ENCODE measurements around the gene SNX8.
"Not testable (repeated sequence)": the region's sequence is repeated elsewhere in the genome, so short reads cannot be mapped to it uniquely, and the experiment has no call there.

The SNX8 gene

DNA sequence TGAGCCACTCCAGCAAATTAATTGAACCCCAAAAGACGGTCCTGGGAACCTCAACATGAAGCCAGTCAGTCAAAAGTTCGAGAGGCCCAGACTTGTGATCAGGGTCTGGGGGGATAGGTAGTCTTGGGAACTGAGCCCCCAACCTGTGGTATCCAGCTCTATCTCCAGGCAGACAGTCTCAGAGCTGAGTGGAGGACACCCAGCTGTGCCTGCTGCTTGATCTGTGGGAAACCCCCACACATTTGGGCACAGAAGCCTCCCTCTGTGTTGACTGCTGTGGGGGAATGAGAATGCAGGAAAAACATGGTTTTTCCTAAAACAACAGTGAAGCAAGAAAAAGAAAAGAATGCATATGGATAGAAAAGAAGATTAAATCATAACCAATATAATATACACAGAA, 16.3 kb upstream of the SNX8 start:
- no peak for DNase-seq (ENCODE audit: low read depth in 1 of 2, low spot score in 1 of 2)

DNA sequence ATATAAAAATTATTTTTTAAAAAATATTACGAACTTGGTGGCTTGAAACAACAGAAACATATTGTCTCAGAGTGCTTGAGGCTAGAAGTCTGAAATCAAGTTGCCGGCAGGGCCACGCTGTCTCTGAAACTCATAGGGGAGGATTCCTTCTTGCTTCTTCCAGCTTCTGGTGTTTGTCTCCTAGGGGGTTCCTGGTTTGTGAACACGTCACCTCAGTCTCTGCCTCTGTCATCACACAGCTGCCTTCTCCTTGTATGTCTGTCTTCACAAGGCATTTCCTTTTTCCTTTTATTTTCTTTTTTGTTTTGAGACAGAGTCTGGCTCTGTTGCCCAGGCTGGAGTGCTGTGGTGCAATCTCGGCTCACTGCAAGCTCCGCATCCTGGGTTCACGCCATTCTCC, 12.7 kb upstream of the SNX8 start:
- DNase-seq (ENCODE audit: low read depth in 1 of 2, low spot score in 1 of 2), result no peak

DNA sequence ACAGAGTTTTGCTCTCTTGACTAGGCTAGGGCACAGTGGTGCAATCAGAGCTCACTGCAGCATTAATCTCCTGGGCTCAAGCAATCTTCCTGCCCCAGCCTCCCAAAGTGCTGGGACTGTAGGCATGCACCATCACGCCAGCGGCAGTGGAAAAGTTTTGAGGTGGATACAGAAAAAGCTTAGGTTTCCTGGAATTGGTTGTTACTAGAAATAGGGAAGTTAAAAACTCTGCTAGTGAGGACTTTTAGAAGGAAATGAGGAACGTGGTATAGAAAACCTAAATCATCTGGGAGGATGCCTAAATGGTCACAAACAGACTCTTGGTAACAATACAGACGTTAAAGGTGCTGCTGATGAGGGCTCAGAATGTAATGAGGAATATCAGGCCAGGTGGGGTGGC, 10.9 kb upstream of the SNX8 start:
- DNase-seq (ENCODE audit: low read depth in 1 of 2, low spot score in 1 of 2), result no peak

DNA sequence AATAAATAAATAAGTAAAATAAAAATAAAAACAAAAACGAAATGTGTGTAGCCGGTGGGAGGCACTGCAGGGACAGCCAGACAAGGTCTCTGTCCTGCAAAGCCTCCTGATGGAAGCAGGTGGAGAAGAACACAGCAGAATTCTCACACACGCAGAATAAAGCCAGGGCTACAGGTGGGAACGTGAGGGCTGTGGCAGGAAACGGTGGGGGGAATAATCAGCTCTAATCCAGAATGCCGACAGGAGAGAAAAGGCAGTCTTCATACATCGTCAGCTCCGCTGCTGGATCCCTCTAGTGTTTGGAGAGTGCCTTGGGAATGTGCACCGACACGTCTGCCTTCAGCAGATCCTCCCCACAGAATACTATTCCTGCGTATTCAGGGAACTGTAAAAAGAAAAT, 6.8 kb upstream of the SNX8 start:
- DNase-seq (ENCODE audit: low read depth in 1 of 2, low spot score in 1 of 2), result no peak

DNA sequence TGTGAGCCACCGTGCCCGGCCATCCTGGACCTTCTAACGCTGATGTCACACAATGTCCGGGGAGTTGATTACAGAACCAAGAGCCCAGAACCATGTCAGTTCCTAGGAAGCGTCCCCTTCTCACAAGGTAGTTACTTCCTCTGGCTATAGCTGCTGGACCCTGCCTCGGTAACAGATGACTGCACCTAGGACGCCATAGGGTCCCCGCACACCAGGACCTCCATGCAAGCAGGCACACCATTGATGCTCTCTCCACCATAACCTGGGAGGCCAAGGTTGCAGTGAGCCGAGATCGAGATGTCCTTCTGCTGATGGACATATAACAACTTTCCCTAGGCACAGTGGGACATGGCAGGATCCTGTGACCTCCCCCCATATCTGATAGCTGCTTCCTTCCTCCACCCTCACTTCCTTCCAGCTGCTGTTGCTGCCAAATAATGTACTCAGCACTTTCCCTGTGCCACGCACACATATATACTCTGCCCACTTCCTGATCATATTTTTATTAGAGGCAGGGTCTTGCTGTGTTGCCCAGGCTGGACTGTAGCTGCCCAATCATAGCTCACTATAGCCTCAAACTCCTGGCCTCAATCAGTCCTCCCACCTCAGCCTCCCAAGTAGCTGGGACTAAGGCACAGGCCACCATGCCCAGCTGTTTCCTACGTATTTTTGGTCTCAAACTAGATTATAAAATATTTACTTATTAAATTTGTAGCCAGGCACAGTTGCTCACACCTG, 3.5 kb upstream of the SNX8 start:
- DNase-seq (ENCODE audit: low read depth in 1 of 2, low spot score in 1 of 2), result no peak

DNA sequence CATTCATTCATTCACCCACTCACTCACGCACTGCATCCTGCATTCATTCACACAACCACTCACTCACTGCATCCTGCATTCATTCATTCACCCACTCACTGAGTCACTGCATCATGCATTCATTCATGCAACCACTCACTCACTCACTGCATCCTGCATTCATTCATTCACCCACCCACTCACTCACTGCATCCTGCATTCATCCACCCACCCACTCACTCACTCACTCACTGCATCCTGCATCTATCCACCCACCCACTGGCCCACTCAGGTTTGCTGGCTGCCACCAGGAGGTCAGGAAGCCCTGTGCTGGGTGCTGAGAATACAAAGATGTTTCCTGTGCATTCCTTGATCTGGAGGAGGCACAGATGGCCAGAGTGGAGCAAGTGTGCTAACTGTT, 2.3 kb upstream of the SNX8 start:
- no peak for DNase-seq (ENCODE audit: low read depth in 1 of 2, low spot score in 1 of 2)

DNA sequence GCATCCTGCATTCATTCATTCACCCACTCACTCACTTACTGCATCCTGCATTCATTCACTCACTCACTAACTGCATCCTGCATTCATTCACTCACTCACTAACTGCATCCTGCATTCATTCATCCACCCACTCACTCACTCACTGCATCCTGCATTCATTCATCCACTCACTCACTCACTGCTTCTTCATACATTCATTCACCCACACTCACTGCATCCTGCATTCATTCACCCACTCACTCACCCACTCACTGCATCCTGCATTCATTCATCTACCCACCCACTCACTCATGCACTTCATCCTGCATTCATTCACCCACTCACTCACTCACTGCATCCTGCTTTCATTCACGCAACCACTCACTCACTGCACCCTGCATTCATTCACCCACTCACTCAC, 1.5 kb upstream of the SNX8 start:
- no peak for DNase-seq (ENCODE audit: low read depth in 1 of 2, low spot score in 1 of 2)

DNA sequence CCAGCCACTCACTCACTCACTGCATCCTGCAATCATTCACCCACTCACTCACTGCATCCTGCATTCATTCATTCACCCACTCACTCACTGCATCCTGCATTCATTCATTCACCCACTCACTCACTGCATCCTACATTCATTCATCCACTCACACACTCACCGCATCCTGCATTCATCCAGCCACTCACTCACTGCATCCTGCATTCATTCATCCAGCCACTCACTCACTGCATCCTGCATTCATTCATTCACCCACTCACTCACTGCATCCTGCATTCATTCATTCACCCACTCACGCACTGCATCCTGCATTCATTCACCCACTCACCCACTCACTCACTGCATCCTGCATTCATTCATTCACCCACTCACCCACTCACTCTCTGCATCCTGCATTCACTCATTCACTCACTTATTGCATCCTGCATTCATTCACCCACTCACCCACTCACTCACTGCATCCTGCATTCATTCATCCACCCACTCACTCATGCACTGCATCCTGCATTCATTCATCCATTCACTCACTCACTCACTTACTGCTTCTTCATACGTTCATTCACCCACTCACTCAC, 802 bp upstream of the SNX8 start:
- DNase-seq (ENCODE audit: low read depth in 1 of 2, low spot score in 1 of 2), result not testable (repeated sequence)

DNA sequence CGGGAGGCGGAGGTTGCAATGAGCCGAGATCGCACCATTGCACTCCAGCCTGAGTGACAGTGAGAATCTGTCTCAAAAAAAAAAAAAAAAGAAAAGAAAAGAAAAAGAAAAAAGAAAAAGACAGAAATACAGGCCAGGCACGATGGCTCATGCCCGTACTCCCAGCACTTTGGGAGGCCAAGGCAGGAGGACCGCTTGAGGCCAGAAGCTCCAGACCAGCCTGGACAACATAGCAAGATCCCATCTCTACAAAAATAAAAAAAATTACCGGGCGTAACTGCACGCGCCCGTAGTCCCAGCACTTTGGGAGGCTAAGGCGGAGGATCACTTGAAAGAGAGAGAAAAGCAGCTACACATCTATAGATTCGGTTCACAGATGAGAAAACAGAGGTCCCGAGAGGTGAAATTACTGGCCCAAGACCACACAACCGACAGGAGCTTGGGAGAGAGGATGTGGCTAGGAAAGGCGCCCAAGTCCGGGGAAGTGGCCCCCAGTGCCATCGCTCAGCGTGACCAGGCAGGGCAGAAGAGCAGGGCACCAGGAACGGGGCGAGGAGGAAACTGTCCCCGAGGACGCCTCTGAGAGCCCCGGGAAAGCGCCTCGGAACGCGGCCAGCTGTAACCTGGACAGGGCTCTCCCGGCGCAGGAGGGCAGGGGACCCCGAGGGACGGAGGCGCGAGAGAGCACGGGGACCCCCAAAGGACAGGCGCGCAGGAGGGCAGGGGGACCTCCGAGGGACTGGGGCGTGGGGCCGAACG, 612 bp downstream of the SNX8 start:
- DNase-seq (ENCODE audit: low read depth in 1 of 2, low spot score in 1 of 2), result no peak

DNA sequence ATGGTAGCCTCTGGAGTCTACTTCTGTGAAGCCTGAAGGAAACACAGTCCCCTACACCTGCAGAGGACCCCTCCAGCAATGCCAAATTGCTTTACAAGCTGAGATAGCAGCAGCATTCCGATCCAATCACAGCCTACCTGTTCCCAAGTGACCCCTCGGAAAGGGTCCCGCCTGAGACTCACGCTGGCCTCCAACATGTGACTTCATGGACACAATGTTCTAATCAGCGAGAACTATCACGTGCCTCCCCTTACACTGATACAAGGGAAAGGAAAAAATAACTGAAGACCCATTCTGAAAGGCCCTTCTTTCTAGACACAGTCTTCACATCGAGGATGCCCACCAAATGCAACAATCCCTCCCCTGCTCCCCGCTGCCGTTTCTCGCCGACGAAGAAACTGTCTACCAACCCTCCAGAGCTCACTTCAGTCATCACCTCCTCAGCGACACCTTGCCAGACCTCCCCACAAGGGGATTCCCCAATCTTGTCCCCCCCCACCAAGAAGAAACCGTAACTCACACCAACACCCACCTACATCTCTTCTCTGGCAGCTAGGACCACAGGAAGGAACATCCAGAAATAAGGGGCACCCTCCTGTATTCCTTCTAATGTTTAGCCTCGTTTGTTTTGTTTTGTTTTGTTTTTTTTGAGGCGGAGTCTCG, 1.8 kb downstream of the SNX8 start:
- no peak for DNase-seq (ENCODE audit: low read depth in 1 of 2, low spot score in 1 of 2)

DNA sequence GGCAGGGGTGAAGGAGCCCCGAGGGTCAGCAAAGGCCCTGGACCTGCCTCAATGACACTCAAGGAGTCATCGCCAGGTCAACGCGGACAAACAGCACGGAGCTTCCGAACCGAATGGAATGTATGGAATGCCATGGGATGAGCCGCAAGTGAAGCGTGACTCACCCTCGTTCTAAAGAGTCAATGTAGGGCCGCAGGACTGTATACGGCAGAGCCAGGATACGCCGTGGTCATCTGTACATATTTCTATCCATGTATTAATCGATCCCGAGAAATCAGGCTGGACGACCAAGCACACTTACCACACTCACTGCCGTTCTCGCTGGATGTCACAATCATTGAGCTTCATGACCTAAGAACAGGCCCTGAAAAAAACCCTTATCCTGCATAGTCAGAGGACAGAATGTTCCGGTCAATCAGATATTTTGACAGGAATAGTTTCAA, 4.3 kb downstream of the SNX8 start:
- DNase-seq (ENCODE audit: low read depth in 1 of 2, low spot score in 1 of 2), result no peak

DNA sequence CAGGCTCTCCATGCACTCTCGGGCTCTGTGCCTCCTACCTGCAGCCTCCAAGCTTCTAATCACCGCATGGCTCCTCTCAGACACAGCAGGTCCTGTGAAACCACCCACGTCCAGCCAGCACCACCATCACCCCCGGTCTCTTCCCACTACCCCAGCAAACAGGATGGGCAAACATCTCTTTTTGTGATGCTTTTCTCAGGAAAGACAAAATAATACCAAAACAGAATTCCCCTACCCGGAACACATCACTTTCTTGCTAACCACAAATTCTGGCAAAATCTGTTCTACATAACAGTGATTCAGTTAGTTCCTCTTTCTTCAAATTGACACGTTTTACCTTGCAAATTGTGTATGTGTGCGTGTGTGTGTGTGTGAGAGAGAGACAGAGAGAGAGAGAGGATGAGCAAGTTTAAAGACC, 6.5 kb downstream of the SNX8 start:
- no peak for DNase-seq (ENCODE audit: low read depth in 1 of 2, low spot score in 1 of 2)

DNA sequence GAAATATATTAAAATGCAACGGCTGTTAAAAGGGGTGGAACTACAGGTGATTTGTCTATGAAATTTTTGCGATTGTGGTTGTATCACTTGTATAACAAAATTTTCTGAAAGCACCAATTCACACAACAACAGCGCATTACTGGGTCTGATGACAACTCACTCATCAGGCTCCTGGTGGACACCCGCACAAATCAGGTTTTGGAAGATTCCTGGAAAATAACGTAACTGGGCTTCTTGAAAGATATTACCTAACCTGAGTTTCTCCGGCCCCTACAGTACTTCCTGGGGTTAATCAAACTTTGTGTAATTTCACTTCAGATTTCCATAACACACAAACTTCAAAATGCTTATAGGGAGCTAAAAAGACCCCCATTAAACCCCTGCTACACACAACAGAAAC, 7.6 kb downstream of the SNX8 start:
- no peak for DNase-seq (ENCODE audit: low read depth in 1 of 2, low spot score in 1 of 2)

DNA sequence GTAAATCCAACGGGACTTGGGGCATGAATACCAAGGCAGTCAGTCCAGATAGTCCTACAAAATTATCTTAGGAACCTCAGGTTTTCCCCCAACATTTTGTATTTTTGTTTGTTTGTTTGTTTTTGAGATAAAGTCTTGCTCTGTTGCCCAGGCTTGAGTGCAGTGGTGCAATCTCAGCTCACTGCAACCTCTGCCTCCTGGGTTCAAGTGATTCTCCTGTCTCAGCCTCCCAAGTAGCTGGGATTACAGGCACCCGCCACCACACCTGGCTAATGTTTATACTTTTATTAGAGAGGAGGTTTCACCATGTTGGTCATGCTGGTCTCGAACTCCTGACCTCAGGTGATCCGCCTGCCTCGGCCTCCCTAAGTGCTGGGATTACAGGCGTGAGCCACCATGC, 9.0 kb downstream of the SNX8 start:
- not testable (repeated sequence) for DNase-seq (ENCODE audit: low read depth in 1 of 2, low spot score in 1 of 2)

DNA sequence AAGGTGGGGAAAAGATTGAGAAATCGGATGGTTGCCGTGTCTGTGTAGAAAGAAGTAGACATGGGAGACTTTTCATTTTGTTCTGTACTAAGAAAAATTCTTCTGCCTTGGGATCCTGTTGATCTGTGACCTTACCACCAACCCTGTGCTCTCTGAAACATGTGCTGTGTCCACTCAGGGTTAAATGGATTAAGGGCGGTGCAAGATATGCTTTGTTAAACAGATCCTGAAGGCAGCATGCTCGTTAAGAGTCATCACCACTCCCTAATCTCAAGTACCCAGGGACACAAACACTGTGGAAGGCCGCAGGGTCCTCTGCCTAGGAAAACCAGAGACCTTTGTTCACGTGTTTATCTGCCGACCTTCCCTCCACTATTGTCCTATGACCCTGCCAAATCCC, 10.7 kb downstream of the SNX8 start:
- not testable (repeated sequence) for DNase-seq (ENCODE audit: low read depth in 1 of 2, low spot score in 1 of 2)

DNA sequence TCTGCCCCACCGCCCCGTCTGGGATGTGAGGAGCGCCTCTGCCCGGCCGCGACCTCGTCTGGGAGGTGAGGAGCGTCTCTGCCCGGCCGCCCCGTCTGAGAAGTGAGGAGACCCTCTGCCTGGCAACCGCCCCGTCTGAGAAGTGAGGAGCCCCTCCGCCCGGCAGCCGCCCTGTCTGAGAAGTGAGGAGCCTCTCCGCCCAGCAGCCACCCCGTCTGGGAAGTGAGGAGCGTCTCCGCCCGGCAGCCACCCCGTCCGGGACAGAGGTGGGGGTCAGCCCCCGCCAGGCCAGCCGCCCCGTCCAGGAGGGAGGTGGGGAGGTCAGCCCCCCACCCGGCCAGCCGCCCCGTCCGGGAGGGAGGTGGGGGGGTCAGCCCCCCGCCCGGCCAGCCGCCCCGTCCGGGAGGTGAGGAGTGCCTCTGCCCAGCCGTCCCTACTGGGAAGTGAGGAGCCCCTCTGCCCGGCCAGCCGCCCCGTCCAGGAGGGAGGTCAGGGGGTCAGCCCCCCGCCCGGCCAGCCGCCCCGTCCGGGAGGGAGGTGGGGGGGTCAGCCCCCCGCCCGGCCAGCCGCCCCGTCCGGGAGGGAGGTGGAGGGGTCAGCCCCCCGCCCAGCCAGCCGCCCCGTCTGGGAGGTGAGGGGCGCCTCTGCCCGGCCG, 11.4 kb downstream of the SNX8 start:
- DNase-seq (ENCODE audit: low read depth in 1 of 2, low spot score in 1 of 2), result not testable (repeated sequence)

DNA sequence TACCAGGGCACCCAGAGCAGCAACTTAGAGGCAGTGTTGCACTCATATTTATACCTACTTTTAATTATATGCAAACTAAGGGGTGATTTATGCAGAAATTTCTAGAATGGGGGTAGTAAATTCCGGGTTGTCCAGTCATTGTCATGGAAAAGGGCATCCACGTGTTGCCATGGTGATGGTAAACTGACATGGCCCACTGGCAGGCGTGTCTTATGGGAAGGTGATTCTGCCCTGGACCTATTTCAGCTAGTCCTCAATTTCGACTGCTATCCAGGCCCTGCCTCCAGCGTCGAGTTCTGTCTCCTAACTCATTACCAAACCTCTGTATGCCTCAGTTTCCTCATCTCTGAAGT, 12.8 kb downstream of the SNX8 start:
- no peak for DNase-seq (ENCODE audit: low read depth in 1 of 2, low spot score in 1 of 2)

DNA sequence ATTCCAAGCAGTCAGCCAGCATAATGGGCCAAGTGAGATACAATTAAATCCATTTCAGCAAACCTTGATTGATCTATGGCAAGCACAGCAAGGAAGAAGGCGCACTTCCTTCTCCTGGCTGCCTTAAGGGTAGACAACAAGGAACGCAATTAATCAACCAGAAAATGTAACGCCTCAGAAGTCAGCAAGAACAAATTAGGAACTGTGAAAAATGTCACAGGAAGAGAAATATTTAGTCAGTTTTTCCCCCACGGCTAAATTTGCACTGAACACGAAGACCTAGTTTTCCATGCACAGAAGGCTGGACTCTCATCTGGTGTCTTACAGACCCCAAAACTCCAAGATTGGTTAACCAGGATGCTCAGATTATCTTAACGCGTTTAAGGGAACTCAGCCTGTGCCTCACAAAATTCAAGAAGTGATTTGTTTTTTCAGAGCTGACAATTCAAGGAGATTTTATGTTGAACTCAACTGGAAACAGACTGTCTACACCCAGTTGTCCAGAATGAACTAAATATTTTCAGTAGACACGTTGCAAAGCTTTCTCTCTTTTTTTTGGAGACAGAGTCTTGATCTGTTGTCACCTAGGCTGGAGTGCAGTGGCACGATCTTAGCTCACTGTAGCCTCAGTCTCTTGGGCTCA, 14.2 kb downstream of the SNX8 start:
- DNase-seq (ENCODE audit: low read depth in 1 of 2, low spot score in 1 of 2), result no peak

DNA sequence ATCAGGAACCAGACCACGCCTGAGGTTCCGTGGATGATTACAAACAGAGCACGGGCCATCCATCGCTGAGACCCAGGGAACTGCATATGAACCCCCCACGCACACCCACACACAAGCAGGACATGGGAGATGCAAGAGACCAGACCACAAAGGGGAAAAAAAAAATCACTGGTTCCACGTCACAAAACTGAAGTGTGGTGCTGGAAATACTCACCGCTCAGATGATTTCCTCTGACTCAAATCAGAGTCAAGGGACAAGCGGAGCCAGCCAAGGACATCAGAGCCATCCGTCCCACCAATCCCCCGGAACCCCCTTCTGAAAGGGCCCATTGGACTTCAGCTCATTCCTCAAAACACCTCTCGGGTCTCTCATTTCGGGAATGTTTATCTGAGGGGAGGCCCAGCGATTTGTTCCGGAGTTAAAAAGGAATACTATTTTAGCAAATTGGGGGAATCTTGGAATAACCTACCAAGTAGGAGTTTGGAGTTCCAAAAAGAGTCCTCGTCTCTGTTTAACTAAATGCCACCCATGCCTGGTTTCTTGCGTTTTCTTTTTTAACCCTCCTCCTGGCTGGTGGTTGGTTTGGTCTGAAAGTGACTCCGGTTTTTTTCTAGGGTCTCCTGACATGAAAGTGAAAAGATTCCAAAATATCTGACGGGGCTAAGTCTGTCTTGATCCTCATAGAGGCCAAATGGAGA, 15.0 kb downstream of the SNX8 start:
- DNase-seq (ENCODE audit: low read depth in 1 of 2, low spot score in 1 of 2), result no peak

DNA sequence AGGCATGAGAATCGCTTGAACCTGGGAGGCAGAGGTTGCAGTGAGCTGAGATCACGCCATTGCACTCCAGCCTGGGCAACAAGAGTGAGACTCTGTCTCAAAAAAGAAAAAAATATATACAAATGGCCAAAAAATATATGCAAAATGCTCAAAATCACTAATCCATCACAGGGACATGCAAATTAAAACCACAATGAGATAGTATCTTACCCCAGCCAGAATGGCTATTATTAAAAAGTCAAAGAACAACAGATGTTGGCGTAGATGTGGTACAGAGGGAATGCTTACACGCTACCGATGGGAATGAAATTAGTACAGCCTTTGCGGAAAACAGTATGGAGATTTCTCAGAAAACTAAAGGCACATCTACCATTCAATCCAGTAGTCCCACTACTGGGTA, 17.4 kb downstream of the SNX8 start:
- no peak for DNase-seq (ENCODE audit: low read depth in 1 of 2, low spot score in 1 of 2)

Data from activated CD4-positive, alpha-beta T cell treated with anti-CD3 and anti-CD28 coated beads, Interleukin-2, amount 50 U/mL, for 24 hours (primary cell).